ELR (cell line): Measurements from ENCODE around the gene PCDHGA5.
A peak's percentile ranks its signal among the peaks of the same experiment; 100 is the strongest.
"Not testable (repeated sequence)": the region's sequence is repeated elsewhere in the genome, so short reads cannot be mapped to it uniquely, and the experiment has no call there.

Experiments used
- DNase-seq: peaks from one replicate; pipeline ENCODE4 v3.0.0-alpha.2; 2015; ENCODE audit warnings: low read depth

PCDHGA5 gene

DNA sequence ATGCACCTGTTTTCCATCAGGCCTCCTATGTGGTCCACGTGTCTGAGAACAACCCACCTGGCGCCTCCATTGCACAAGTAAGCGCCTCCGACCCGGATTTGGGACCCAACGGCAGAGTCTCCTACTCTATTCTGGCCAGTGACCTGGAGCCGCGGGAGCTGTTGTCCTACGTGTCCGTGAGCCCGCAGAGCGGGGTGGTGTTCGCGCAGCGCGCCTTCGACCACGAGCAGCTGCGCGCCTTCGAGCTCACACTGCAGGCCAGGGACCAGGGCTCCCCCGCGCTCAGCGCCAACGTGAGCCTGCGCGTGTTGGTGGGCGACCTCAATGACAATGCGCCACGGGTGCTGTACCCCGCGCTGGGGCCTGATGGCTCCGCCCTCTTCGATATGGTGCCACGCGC is 12.4 kb upstream of the PCDHGA5 start:
- DNase-seq = no peak

DNA sequence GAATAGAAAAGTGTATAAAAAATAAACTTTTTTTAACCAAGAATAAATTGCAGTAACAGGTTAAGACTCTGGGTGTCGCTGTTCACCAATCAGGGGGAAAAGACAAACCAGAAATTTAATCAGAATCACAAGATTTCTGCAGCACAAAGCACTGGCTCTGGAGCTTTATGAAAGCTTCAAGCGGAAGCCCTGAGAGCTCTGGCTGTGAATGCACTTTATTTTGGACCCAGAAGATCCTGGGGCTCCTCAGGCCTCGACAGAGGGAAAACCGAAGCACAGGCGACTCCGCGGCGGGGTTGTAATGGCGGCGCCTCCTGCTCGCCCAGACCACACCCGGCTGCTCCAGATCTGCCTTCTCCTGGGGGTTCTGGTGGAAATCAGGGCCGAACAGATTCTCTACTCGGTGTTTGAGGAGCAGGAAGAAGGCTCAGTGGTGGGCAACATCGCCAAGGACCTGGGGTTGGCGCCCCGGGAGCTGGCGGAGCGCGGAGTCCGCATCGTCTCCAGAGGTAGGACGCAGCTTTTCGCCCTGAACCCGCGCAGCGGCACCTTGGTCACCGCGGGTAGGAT is 9.0 kb upstream of the PCDHGA5 start, which contains the start of gene PCDHGA4:
PCDHGA4 (plus strand) TSS at position 122 of the 570 bp plus-strand sequence; CDS start at position 209, 87 bp downstream.
- peak; percentile 39 for DNase-seq

DNA sequence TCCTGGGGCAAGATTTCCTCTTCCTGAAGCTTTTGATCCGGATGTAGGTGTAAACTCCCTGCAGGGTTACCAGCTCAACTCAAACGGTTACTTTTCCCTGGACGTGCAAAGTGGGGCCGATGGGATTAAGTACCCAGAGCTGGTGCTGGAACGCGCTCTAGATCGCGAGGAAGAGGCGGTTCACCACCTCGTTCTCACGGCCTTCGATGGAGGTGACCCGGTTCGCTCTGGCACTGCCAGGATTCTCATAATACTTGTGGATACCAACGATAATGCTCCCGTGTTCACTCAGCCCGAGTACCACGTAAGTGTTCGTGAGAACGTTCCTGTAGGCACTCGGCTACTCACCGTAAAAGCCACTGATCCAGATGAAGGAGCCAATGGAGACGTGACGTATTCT is 8.3 kb upstream of the PCDHGA5 start:
- no peak for DNase-seq

DNA sequence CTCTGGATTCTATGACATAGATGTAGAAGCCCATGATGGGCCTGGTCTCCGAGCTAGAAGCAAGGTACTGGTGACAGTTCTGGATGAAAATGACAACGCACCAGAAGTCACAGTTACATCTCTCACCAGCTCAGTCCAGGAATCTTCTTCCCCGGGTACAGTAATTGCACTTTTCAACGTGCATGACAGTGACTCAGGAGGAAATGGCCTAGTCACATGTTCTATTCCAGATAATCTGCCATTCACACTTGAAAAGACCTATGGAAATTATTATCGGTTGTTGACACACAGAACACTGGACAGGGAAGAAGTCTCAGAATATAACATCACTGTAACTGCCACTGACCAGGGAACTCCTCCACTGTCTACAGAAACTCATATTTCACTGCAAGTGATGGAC is 7.8 kb upstream of the PCDHGA5 start:
- DNase-seq = no peak

DNA sequence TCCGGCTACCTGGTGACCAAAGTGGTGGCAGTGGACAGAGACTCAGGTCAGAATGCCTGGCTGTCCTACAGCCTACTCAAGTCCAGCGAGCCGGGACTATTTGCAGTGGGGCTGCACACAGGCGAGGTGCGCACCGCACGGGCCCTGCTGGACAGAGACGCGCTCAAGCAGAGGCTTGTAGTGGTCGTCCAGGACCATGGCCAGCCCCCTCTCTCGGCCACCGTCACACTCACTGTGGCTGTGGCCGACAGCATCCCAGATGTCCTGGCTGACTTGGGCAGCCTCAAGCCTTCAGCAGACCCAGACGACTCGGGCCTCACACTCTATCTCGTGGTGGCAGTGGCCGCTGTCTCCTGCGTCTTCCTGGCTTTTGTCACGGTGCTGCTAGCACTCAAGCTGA is 7.0 kb upstream of the PCDHGA5 start:
- no peak for DNase-seq

DNA sequence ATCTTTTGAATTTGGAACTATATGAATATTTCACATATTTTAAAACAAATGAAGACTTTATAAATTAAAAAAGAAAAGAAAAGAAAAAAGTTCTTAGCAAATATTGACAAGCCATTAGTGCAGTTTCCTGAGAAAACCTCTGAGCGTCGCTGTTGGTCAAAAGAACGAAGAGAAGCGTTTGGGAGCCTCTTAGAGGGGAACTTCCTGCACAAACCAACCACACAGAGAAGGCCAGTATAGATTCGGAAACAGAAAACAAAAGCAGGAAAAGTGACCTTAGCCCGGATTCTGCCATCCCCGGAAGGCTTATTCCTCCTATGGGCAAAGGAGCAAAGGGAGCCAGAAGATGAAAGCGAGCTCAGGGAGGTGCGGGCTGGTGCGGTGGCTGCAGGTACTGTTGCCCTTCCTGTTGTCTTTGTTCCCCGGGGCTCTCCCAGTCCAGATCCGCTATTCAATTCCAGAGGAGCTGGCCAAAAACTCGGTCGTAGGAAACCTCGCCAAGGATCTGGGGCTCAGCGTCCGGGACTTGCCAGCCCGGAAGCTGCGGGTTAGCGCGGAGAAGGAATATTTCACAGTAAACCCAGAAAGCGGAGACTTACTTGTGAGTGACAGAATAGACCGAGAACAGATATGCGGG is 4.1 kb upstream of the PCDHGA5 start, which contains the start of gene PCDHGB2:
PCDHGB2 (plus strand) TSS at position 205 of the 637 bp plus-strand sequence; CDS start at position 347, 142 bp downstream.
- DNase-seq = peak; percentile 76

DNA sequence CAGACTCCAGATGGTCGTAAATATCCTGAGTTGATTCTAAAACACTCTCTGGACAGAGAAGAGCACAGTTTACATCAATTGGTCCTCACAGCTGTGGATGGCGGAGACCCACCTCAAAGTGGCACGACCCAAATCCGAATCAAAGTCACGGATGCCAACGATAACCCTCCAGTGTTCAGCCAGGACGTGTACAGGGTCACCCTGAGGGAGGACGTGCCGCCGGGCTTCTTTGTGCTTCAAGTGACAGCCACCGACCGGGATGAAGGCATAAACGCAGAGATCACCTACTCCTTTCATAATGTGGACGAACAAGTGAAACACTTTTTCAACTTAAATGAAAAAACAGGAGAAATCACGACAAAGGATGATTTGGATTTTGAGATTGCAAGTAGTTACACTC is 3.3 kb upstream of the PCDHGA5 start:
- no peak for DNase-seq

DNA sequence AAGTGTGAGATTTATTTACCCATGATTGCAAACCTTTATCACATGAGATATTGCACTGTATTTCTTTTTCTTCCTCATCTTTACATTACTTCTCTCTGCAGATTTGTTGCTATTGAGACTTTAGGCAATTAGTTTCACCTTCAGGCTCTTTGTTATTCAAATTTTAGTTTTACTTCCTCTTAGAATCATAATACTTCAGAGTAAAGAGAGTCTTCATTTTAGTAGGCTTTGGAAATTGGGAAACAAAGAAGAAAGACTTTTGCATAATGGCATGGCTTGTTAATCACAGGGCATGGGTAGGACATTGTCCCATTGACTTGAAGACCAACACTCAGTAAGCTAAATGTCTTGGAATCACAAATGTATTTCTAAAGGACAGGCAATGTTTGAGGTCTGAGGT is 1.2 kb upstream of the PCDHGA5 start:
- no peak for DNase-seq

DNA sequence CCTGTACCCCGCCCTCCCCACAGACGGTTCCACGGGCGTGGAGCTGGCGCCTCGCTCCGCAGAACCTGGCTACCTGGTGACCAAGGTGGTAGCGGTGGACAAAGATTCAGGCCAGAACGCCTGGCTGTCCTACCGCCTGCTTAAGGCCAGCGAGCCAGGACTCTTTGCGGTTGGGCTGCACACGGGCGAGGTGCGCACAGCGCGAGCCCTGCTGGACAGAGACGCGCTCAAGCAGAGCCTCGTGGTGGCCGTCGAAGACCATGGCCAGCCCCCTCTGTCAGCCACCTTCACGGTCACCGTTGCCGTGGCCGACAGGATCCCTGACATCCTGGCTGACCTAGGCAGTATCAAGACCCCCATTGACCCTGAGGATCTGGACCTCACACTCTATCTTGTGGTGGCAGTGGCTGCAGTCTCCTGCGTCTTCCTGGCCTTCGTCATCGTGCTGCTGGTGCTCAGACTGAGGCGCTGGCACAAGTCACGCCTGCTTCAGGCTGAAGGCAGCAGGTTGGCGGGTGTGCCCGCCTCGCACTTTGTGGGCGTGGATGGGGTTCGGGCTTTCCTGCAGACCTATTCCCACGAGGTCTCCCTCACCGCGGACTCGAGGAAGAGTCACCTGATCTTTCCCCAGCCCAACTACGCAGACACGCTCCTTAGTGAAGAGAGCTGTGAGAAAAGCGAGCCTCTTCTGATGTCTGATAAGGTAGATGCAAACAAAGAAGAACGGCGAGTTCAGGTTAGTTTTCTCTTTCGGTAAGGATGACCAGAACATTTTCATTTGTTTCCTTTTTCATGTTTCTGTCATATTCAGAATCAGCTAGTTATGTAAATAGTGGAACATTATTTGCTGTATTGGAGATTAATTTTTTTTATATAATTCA is 2.3 kb downstream of the PCDHGA5 start:
- no peak for DNase-seq

DNA sequence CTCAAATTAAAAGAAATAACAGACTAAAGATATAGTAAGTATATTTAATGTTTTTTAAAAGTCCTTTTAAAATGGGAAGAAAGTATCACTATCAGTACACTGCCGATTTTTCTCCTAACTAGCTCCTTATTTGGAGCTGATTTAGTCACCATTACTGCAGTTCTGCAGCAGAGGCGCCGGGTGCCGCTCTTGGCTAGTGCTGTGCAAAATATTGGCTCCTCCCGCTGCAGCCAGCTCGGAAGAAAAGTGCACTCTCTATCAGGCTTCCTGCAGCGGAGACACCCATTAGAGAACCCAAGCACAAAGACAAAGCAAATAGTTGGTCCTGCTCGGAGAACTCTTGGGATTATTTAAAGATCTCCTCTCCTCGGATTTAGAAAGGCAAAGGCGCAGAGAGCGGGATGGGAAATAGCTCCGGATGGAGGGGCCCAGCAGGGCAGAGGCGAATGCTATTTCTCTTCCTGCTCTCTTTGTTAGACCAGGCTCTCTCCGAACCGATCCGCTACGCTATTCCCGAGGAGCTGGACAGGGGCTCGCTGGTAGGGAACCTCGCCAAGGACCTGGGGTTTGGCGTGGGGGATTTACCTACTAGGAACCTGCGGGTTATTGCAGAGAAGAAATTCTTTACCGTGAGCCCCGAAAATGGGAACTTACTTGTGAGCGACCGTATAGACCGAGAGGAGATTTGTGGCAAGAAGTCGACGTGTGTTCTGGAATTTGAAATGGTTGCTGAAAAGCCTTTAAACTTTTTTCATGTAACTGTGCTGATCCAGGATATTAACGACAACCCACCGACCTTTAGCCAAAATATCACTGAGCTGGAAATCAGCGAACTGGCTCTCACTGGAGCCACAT is 6.3 kb downstream of the PCDHGA5 start, which contains the start of gene PCDHGB3:
PCDHGB3 (plus strand) TSS at position 249 of the 855 bp plus-strand sequence; CDS start at position 402, 153 bp downstream.
- DNase-seq = peak; percentile 79

DNA sequence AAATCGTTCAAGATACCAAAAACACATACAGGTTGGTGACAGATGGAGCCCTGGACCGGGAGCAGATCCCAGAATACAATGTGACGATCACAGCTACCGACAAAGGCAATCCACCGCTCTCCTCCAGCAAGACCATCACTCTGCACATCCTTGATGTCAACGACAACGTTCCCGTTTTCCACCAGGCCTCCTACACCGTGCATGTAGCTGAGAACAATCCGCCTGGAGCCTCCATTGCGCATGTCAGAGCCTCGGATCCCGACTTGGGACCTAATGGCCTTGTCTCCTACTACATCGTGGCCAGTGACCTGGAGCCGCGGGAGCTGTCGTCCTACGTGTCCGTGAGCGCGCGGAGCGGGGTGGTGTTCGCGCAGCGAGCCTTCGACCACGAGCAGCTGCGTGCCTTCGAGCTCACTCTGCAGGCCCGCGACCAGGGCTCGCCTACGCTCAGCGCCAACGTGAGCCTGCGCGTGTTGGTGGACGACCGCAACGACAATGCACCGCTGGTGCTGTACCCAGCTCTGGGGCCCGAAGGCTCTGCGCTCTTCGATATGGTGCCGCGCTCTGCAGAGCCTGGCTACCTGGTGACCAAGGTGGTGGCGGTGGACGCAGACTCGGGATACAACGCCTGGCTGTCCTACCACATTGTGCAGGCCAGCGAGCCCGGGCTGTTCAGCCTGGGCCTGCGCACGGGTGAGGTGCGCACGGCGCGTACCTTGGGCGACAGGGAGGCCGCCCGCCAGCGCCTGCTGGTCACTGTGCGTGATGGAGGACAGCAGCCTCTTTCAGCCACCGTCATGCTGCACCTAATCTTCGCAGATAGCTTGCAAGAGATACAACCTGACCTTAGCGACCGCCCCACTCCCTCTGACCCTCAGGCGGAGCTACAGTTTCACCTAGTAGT is 7.9 kb downstream of the PCDHGA5 start:
- no peak for DNase-seq

DNA sequence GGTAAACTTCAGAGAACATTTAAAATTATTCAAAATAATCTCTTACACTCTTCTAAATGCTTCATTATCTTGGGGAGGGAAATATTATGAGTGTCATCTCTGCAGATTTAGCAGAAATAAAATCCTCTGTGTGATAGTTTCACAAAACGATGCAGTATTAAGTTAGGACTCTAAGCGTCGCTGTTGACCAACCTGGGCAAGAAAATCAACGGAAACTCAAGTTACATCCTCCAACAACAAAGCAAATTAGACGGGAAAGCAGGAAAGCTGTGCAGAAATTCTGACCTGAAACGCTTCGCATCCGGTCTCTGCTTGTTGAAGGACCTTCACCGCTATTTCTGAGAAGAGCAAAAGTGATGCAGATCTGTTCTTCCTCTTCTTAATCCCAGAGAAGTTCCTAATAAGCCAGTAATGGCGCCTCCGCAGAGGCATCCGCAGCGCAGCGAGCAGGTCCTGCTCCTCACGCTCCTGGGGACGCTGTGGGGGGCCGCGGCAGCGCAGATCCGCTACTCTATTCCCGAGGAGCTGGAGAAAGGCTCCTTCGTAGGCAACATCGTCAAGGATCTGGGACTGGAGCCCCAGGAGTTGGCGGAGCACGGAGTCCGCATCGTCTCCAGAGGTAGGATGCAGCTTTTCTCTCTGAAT is 9.8 kb downstream of the PCDHGA5 start, which contains the start of gene PCDHGA6:
PCDHGA6 (plus strand) TSS at position 219 of the 645 bp plus-strand sequence; CDS start at position 412, 193 bp downstream.
- peak; percentile 57 for DNase-seq

DNA sequence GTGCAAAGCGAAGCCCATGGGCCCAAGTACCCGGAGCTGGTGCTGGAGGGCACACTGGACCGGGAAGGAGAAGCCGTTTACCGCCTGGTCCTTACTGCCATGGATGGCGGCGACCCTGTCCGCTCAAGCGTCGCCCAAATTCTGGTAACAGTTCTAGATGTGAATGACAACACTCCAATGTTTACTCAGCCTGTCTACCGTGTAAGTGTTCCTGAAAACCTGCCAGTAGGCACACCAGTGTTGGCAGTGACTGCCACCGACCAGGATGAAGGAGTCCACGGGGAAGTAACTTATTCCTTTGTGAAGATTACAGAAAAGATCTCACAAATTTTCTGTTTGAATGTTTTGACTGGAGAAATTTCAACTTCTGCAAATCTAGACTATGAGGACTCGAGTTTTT is 10.7 kb downstream of the PCDHGA5 start:
- no peak for DNase-seq

DNA sequence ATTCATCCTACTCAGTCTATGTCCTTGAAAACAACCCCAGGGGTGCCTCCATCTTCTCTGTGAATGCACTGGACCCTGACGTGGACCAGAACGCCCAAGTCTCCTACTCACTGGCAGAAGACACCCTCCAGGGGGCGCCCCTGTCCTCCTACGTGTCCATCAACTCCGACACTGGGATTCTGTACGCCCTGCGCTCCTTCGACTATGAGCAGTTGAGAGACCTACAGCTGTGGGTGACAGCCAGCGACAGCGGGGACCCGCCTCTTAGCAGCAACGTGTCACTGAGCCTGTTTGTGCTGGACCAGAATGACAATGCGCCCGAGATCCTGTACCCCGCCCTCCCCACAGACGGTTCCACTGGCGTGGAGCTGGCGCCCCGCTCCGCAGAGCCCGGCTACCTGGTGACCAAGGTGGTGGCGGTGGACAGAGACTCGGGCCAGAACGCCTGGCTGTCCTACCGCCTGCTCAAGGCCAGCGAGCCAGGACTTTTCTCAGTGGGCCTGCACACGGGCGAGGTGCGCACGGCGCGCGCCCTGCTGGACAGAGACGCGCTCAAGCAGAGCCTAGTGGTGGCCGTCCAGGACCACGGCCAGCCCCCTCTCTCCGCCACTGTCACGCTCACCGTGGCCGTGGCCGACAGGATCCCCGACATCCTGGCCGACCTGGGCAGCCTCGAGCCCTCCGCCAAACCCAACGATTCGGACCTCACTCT is 11.6 kb downstream of the PCDHGA5 start:
- DNase-seq = not testable (repeated sequence)

DNA sequence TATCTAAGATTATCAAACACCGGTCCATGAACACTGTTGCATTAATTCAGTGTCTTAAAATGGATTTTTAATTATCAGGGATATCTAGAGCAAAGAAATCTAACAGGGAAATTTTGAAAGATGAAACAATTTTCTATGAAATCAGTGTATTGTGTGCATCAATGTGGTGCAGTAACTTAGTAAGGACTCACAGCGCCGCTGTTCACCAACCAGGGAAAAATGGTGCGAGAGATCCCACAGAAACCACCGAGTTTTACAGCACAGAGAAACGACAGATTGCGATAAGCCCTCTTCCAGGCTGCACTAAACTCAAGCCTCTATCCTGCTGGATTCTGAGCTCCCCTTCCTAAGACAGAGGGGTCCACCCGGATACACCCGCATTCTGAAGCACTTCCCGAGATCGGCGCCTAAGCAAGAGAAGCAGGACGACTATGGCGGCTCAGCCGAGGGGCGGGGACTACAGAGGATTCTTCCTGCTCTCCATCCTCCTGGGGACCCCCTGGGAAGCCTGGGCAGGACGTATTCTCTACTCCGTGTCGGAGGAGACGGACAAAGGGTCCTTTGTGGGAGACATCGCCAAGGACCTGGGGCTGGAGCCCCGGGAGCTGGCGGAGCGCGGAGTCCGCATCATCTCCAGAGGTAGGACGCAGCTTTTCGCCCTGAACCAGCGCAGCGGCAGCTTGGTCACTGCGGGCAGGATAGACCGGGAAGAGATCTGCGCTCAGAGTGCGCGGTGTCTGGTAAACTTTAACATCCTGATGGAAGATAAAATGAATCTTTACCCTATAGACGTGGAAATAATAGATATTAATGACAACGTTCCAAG is 18.7 kb downstream of the PCDHGA5 start, which contains the start of gene PCDHGA7:
PCDHGA7 (plus strand) TSS at position 274 of the 826 bp plus-strand sequence; CDS start at position 432, 158 bp downstream.
- DNase-seq = peak; percentile 73

DNA sequence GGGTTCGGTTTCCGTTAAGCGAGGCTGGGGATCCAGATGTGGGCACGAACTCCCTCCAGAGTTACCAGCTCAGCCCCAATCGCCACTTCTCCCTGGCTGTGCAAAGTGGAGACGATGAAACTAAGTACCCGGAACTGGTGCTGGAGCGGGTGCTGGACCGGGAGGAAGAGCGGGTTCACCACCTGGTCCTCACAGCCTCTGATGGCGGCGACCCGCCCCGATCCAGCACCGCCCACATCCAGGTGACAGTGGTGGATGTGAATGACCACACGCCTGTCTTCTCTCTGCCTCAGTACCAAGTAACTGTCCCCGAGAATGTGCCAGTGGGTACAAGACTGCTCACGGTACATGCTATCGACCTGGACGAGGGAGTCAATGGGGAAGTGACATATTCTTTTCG is 19.4 kb downstream of the PCDHGA5 start:
- no peak for DNase-seq

DNA sequence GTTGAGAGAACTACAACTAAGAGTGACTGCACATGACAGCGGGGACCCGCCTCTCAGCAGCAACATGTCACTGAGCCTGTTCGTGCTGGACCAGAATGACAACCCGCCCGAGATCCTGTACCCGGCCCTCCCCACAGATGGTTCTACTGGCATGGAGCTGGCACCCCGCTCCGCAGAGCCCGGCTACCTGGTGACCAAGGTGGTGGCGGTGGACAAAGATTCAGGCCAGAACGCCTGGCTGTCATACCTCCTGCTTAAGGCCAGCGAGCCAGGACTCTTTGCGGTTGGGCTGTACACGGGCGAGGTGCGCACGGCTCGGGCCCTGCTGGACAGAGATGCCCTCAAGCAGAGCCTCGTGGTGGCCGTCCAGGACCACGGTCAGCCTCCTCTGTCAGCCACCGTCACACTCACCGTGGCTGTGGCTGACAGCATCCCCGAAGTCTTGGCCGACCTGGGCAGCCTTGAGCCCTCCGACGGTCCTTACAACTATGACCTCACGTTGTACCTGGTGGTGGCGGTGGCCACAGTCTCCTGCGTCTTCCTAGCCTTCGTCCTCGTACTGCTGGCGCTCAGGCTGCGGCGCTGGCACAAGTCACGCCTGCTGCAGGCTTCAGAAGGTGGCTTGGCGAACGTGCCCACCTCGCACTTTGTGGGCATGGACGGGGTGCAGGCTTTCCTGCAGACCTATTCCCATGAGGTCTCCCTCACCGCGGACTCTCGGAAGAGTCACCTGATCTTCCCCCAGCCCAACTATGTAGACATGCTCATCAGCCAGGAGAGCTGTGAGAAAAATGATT is 20.7 kb downstream of the PCDHGA5 start:
- no peak for DNase-seq
